K562 (cell line): Measurements from ENCODE around the gene ZBTB24. TPM values are rescaled to one million over a fixed set of nuclear protein-coding genes. Genes with fewer than 3 reads are reported as not detected.
A peak's percentile ranks its signal among the peaks of the same experiment; 100 is the strongest.

Experiments
- ATF6 ChIP-seq: sonication (generic); formaldehyde crosslinking; IDR thresholded peaks from 2 replicates; pipeline ENCODE4 v1.4.0; 2020; ENCODE audit warnings: mild to moderate bottlenecking, missing genetic modification reagents
- ATF7 ChIP-seq: fragments of 450-650 bp; IDR thresholded peaks from 2 replicates; pipeline ENCODE4 v1.7.1; 2014; ENCODE audit warnings: mild to moderate bottlenecking, moderate library complexity
- BRF2 ChIP-seq: IDR thresholded peaks from 3 replicates; pipeline ENCODE4 v1.6.1; 2011; ENCODE audit warnings: borderline replicate concordance, mild to moderate bottlenecking; ENCODE audit not compliant: insufficient read length, insufficient read depth
- EP300 ChIP-seq: IDR thresholded peaks from 2 replicates; pipeline ENCODE4 v1.6.1; 2012; ENCODE audit warnings: low read length, improper control_type of control experiment
- FOSL1 ChIP-seq: fragments of 200-800 bp; sonication (Bioruptor generic); conservative IDR thresholded peaks from 2 replicates; pipeline ENCODE4 v1.6.1; 2016; ENCODE audit warnings: missing genetic modification characterization, missing compliant biosample characterization
- FOXJ2 ChIP-seq: fragments of 200-800 bp; sonication (Bioruptor generic); IDR thresholded peaks from 2 replicates; pipeline ENCODE4 v1.6.1; 2016; ENCODE audit warnings: missing genetic modification characterization, missing compliant biosample characterization
- FOXK2 ChIP-seq, 2 experiments: fragments of 450-650 bp; IDR thresholded peaks in 1 of 2; conservative IDR thresholded peaks in 1 of 2; 2 replicates each; pipeline ENCODE4 v1.6.1; 2016; ENCODE audit warnings: low read depth in 2 of 2, mild to moderate bottlenecking in 1 of 2
- GMEB1 ChIP-seq: fragments of 250-450 bp; sonication (Bioruptor Pico); IDR thresholded peaks from 2 replicates; pipeline ENCODE4 v1.4.0; 2020; ENCODE audit warnings: mild to moderate bottlenecking
- NONO ChIP-seq, 2 experiments: fragments of 200-400 bp in 1 of 2; fragments of 450-650 bp in 1 of 2; formaldehyde crosslinking in 1 of 2; IDR thresholded peaks; 2 replicates each; pipeline ENCODE4 v1.6.1; 2017; ENCODE audit warnings: low read depth in 2 of 2, mild to moderate bottlenecking in 2 of 2, moderate library complexity in 2 of 2, low read length in 1 of 2
- NR4A1 ChIP-seq, 2 experiments: fragments of 250-450 bp in 1 of 2; fragments of 450-650 bp in 1 of 2; sonication (Bioruptor Pico) in 1 of 2; IDR thresholded peaks; 2 replicates each; pipeline versions ENCODE4 v1.4.0 to v1.6.1; 2016 to 2020; ENCODE audit warnings: mild to moderate bottlenecking in 2 of 2, missing compliant biosample characterization in 1 of 2, missing genetic modification characterization in 1 of 2, moderate library complexity in 1 of 2
- RBM14 ChIP-seq: fragments of 200-400 bp; formaldehyde crosslinking; IDR thresholded peaks from 2 replicates; pipeline ENCODE4 v1.6.1; 2018; ENCODE audit warnings: low read depth, mild to moderate bottlenecking, low read length, moderate library complexity, borderline replicate concordance; ENCODE audit not compliant: insufficient read depth
- RCOR1 ChIP-seq, 2 experiments: IDR thresholded peaks; 2 replicates each; pipeline ENCODE4 v1.6.1; 2012; ENCODE audit warnings: low read depth in 2 of 2, low read length in 2 of 2, borderline replicate concordance in 1 of 2, improper control_type of control experiment in 1 of 2
- TRIM24 ChIP-seq, 2 experiments: fragments of 450-650 bp; IDR thresholded peaks; 2 replicates each; pipeline ENCODE4 v1.6.1; 2016
- ZNF316 ChIP-seq: fragments of 450-650 bp; IDR thresholded peaks from 2 replicates; pipeline ENCODE4 v1.6.1; 2016
- polyA plus RNA-seq, 8 experiments: library from polyadenylated mRNA; depleted of rRNA in 4 of 8; stranded (reverse) in 5 of 8; unstranded in 3 of 8; fragments of >200 nt; fragmentation: Nextera tagmentation in 2 of 8; fragmentation: Illumina TruSeq in 1 of 8; extraction: Ambion mirVana in 2 of 8; extraction: Trizol in 1 of 8; gene quantifications; 2 replicates each; pipeline versions ENCODE4 v1.2.1 to v1.2.3, GENCODE V29; 2011 to 2014; ENCODE audit warnings: inconsistent platforms in 1 of 8, missing spikeins in 1 of 8
- total RNA-seq, 7 experiments: library from RNA; depleted of rRNA in 6 of 7; stranded (reverse); fragments of >200 nt in 6 of 7; fragmentation: Illumina TruSeq in 2 of 7; extraction: Trizol in 2 of 7; gene quantifications; 2 replicates each; pipeline versions ENCODE4 v1.2.1 to v1.2.3, GENCODE V29; 2011 to 2021; ENCODE audit warnings: low replicate concordance in 1 of 7
- TF ChIP-seq, protein P1 (sequence below): fragments of 450-650 bp; formaldehyde crosslinking; IDR thresholded peaks from 2 replicates; pipeline ENCODE4 v1.4.0; 2020; ENCODE audit warnings: mild to moderate bottlenecking, moderate library complexity

ZBTB24 gene
- total and polyA plus RNA-seq, 9 of the 15 experiments (the other 6 are each of a cell fraction or from before 2014, with no cell fraction given), result 2.0 to 16.7 (median 8.3) TPM

DNA sequence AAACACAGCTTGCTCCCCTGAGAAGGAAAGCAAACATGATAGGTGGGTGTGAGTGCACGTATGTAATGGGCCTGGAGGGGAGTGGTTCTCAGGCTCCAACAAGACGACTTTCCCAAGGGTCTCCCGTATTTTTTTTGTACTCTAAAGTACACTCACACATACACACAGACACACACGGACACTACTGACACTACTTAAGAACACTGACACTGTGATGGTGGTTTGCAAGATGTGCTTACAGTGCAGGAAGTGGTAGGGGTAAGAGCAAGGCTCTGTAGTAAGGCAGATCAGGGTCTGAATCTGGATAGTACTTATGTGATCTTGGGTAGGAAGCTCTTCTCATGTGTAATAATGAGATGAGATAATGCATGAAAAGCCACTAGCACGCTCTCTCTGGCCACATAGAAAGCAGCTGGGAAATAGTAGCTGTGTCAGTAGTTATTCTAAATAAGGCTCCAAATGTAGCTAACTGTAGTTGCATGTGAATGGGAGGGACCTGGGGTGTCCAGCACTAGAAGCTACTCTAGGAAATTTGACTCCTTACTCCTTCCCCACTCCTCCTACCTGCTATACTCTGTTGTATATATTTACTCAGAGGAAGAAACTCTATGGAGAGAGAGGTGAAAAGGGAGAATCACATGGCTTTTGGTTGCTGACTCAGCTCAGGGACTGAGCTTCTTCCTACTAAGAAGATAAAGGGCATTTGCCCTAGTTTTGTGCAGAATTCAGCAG is 8.4 kb upstream of the ZBTB24 start (continued):
- TF ChIP-seq ATF6 (CRISPR knock-in tag) (no peak), GMEB1 (CRISPR knock-in tag) (no peak), NR4A1 (CRISPR knock-in tag; IDR thresholded peaks at IDR 0.05) (no peak), NR4A1 (tag; IDR thresholded peaks at IDR 0.05) (0 out of 2 replicates have a peak, but pooled peaks have one; percentile 27), FOSL1 (peak; percentile 76), ATF7 (0 out of 2 replicates have a peak, but pooled peaks have one; percentile 19), NONO (IDR thresholded peaks at IDR 0.05; ENCODE audit: low read depth in 2 of 2, low read length in 1 of 2) (no peak), FOXK2 (conservative IDR thresholded peaks at IDR 0.05 in 1 of 2, IDR thresholded peaks at IDR 0.05 in 1 of 2; ENCODE audit: low read depth in 2 of 2) (0 out of 4 replicates have a peak, but pooled peaks of 1 of the 2 experiments have one; percentile 13), ZNF316 (peak; percentile 91), EP300 (0 out of 2 replicates have a peak, but pooled peaks have one; percentile 21), TRIM24 (IDR thresholded peaks at IDR 0.05) (no peak), RCOR1 (IDR thresholded peaks at IDR 0.05; ENCODE audit: borderline replicate concordance in 1 of 2, low read depth in 2 of 2, low read length in 2 of 2) (peak in 1 of 2 experiments; percentile 35; a peak in 1 of 4 replicates), BRF2 (no peak), FOXJ2 (tag) (peak; percentile 51; the same call in 1 of the 2 replicates), RBM14 (no peak)
- TF ChIP-seq, protein P1, sequence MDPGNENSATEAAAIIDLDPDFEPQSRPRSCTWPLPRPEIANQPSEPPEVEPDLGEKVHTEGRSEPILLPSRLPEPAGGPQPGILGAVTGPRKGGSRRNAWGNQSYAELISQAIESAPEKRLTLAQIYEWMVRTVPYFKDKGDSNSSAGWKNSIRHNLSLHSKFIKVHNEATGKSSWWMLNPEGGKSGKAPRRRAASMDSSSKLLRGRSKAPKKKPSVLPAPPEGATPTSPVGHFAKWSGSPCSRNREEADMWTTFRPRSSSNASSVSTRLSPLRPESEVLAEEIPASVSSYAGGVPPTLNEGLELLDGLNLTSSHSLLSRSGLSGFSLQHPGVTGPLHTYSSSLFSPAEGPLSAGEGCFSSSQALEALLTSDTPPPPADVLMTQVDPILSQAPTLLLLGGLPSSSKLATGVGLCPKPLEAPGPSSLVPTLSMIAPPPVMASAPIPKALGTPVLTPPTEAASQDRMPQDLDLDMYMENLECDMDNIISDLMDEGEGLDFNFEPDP (CRISPR knock-in tag), result no peak
